HFF-Myc (cell line): ENCODE data around the gene TLR9.

Experiments
- DNase-seq: peaks from one replicate; pipeline ENCODE4 v3.0.0-alpha.2; 2011; ENCODE audit warnings: low read depth; ENCODE audit errors: extremely low read depth
- H3K4me3 ChIP-seq: replicated peaks from 2 replicates; pipeline ENCODE4 v1.5.1; 2011; ENCODE audit warnings: low read depth, mild to moderate bottlenecking, control low read depth, low read length
- TF ChIP-seq, protein P1 (sequence below): IDR thresholded peaks from 2 replicates; pipeline ENCODE4 v1.5.1; 2012; ENCODE audit warnings: mild to moderate bottlenecking, low read depth, low read length, control low read depth; ENCODE audit errors: missing control alignments

TLR9 gene

DNA sequence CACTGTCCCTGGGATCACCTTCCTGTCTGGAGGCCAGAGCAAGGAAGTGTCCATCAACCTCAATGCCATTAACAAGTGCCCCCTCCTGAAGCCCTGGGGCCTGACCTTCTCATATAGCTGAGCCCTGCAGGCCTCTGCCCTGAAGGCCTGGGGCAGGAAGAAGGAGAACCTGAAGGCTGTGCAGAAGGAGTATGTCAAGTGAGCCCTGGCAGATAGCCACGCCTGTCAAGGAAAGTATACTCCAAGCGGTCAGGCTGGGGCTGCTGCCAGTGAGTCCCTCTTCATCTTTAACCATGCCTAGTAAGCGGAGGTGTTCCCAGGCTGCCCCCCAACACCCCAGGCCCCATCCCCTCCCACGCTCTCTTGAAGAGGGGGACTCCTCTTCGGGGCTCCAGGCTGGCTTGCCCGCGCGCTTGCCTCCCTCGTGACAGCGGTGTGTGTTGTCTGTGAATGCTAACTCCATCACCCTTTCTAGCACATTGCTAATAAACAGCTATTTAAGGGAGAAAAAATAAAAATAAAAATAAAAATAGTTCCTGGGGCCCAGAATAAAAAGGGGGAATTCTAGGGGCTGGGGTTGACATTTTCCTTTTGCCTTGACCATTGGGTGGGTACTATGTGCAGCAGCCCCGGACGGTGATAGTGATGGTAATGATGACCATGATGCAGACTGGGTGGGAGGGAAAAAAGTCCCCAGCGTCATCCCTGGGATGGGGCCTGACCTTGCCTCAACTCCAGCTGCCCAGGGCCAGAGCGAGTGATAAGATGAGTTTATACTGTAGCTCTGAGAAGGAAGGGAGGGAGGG, 30.8 kb downstream of the TLR9 start:
- no peak overlapping the region for H3K4me3 ChIP-seq
- DNase-seq, result no peak
- TF ChIP-seq, protein P1, sequence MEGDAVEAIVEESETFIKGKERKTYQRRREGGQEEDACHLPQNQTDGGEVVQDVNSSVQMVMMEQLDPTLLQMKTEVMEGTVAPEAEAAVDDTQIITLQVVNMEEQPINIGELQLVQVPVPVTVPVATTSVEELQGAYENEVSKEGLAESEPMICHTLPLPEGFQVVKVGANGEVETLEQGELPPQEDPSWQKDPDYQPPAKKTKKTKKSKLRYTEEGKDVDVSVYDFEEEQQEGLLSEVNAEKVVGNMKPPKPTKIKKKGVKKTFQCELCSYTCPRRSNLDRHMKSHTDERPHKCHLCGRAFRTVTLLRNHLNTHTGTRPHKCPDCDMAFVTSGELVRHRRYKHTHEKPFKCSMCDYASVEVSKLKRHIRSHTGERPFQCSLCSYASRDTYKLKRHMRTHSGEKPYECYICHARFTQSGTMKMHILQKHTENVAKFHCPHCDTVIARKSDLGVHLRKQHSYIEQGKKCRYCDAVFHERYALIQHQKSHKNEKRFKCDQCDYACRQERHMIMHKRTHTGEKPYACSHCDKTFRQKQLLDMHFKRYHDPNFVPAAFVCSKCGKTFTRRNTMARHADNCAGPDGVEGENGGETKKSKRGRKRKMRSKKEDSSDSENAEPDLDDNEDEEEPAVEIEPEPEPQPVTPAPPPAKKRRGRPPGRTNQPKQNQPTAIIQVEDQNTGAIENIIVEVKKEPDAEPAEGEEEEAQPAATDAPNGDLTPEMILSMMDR, result no peak

DNA sequence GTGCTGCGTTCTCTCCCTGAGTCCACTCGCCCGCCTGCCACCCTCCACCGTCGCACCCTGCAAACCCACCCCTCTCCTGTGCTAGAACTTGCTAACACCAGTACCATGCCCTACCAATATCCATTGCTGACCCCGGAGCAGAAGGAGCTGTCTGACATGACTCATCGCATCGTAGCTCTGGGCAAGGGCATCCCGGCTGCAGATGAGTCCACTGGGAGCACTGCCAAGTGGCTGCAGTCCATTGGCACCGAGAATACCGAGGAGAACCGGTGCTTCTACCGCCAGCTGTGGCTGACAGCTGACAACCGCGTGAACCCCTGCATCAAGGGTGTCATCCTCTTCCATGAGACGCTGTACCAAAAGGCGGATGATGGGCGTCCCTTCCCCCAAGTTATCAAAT, 32.4 kb downstream of the TLR9 start:
- DNase-seq, result no peak
- TF ChIP-seq, protein P1, result no peak
- no peak overlapping the region for H3K4me3 ChIP-seq

DNA sequence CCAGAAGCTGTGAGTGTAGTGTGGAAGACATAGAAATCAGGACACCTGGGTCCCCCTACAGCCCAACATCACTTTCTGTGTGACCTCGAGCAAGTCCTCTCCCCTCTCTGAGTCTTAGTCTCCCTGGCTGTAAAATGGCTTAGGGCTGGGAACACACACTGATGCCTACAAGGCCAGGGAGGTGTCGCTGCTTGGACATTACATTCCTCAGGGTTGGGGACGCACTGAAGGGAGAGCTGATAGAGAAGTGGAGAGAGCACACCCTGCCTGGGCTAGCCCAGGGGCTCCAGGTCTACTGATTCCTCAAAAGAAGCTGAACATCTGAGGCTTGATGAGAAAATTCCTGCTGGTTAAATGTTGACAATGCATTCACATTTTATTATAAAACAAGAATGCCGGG, 33.8 kb downstream of the TLR9 start:
- TF ChIP-seq, protein P1, result no peak
- DNase-seq, result no peak
- no peak overlapping the region for H3K4me3 ChIP-seq

DNA sequence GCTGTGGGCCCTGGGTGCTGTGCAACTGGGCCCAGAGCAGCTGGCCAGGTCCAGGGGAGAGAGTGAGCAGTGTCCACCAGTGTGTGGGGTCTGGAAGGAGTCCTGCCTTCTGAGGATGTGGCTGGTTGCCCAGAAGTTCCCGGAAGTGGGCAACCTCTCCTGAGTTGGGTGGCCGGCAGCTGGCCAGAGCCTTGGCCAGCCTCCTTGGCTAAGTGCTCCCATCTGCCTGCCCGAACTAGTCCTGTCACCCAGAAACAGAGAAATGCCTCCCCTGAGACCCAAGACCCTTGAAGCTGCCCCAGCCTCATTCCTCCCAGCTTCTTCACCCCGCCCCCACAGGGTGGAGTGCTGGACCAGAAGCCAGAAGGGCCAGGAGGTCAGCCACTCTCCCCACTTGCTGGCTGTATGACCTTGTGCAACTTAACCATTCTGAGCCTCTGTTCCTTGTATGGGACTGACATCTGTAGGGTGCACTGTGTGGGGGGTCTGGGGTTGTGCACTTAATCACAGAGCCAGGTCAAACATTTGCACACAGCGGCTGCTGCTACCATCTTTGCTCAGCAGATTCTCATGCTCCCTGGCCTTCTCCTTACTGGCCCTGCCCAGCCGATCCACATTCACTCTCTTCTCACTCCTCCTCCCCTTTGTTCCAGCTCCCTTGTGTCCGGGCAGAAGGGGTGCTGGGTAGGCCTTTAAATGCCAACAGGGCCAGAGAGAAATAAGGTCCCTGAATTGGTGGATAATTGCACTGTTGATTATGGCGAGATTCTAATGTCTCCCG, 35.0 kb downstream of the TLR9 start:
- no peak overlapping the region for H3K4me3 ChIP-seq
- DNase-seq, result no peak
- TF ChIP-seq, protein P1, result no peak

DNA sequence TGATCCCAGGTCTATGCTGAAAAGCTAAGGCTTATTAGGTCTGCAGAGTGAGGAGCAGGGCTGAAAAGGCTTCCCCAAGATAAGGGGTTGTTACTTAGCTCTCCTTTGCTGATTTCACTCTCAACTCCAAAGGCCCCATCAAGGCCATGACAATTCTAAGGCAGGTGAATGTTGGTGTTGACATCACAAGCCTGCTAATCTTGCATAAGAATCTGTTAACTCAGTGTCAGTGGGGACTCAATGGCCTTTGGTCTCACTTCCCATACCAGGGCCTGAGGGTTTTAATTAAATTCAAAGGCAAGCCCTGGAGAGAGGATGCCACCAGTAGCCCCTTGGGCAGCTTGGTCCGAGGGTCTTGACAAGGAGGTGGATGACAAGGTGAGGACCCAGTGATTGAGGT, 36.9 kb downstream of the TLR9 start:
- DNase-seq, result no peak
- TF ChIP-seq, protein P1, result no peak
- no peak overlapping the region for H3K4me3 ChIP-seq

DNA sequence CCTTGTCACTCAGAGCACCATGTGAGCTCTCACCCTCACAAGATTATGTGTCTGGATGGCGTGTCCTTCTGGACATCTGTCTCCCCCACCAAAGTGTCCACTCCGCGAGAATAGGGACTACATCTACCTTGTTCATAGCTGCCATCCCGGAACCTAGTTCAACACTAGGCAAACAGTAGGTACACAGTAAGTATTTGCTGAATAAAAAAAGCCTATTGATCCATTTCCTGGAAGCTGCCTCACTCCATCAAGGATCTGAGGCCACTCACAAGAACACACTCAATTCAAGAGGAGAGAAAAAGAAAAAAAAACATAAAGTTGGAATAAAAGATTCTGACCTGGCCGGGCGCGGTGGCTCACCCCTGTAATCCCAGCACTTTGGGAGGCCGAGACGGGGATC, 38.7 kb downstream of the TLR9 start:
- no peak for DNase-seq
- no peak overlapping the region for H3K4me3 ChIP-seq
- TF ChIP-seq, protein P1, result no peak
